GM23338 (cell line): Measurements from ENCODE around the gene LMLN. TPM values are rescaled to one million over a fixed set of nuclear protein-coding genes. Genes with fewer than 3 reads are reported as not detected.

Experiments
- ATAC-seq: fragments of 200-7000 bp; cut with Tn5 transposase; 3 replicates; pipeline ENCODE4 v1.9.1; 2020
- DNase-seq: peaks from one replicate; pipeline ENCODE4 v3.0.0-alpha.2; 2015; ENCODE audit warnings: low spot score
- H2AFZ ChIP-seq: fragments of 200-600 bp; sonication (generic); 2 replicates; pipeline ENCODE4 v1.8.0; 2016; ENCODE audit warnings: antibody characterized with exemption, mild to moderate bottlenecking, moderate library complexity
- H3F3A ChIP-seq: fragments of 200-600 bp; sonication (generic); replicated peaks from 2 replicates; pipeline ENCODE4 v1.8.0; 2017; ENCODE audit warnings: antibody characterized with exemption, mixed run types, low read depth
- H3K27ac ChIP-seq: fragments of 200-600 bp; sonication (generic); 2 replicates; pipeline ENCODE4 v1.6.1; 2016; ENCODE audit warnings: low read depth
- H3K27me3 ChIP-seq: fragments of 200-600 bp; sonication (generic); 2 replicates; pipeline ENCODE4 v1.8.0; 2016; ENCODE audit warnings: mild to moderate bottlenecking, mixed run types, moderate library complexity; ENCODE audit not compliant: insufficient read depth
- H3K36me3 ChIP-seq: fragments of 200-600 bp; sonication (generic); 2 replicates; pipeline ENCODE4 v1.8.0; 2016; ENCODE audit warnings: mild to moderate bottlenecking; ENCODE audit not compliant: insufficient read depth
- H3K4me1 ChIP-seq: fragments of 200-600 bp; sonication (generic); 2 replicates; pipeline ENCODE4 v1.8.0; 2016; ENCODE audit warnings: mild to moderate bottlenecking, moderate library complexity; ENCODE audit not compliant: insufficient read depth
- H3K4me2 ChIP-seq: fragments of 200-600 bp; sonication (generic); 2 replicates; pipeline ENCODE4 v1.7.1; 2017; ENCODE audit warnings: mixed run types
- H3K4me3 ChIP-seq: fragments of 200-600 bp; sonication (generic); 2 replicates; pipeline ENCODE4 v1.6.1; 2016; ENCODE audit warnings: mixed run types
- H3K79me2 ChIP-seq: fragments of 200-600 bp; sonication (generic); replicated peaks from 2 replicates; pipeline ENCODE4 v1.8.0; 2017; ENCODE audit warnings: mild to moderate bottlenecking; ENCODE audit not compliant: insufficient read depth
- H3K9me2 ChIP-seq: fragments of 200-600 bp; sonication (generic); 2 replicates; pipeline ENCODE4 v1.8.0; 2017; ENCODE audit not compliant: insufficient read depth
- H4K20me1 ChIP-seq: fragments of 200-600 bp; sonication (generic); replicated peaks from 2 replicates; pipeline ENCODE4 v1.8.0; 2017; ENCODE audit warnings: mild to moderate bottlenecking; ENCODE audit not compliant: insufficient read depth
- H3K27ac Mint-ChIP-seq: 2 replicates; pipeline ENCODE4 v1.8.0; 2020; ENCODE audit warnings: inconsistent platforms, mild to moderate bottlenecking, moderate library complexity, mixed read lengths
- H3K27me3 Mint-ChIP-seq: 3 replicates; pipeline ENCODE4 v1.8.0; 2022; ENCODE audit warnings: low read depth, mild to moderate bottlenecking, moderate library complexity, mixed read lengths, inconsistent platforms; ENCODE audit not compliant: insufficient read depth, poor library complexity
- H3K36me3 Mint-ChIP-seq: 3 replicates; pipeline ENCODE4 v1.8.0; 2021; ENCODE audit warnings: low read depth, mild to moderate bottlenecking, inconsistent platforms, moderate library complexity, mixed read lengths
- H3K4me1 Mint-ChIP-seq: 3 replicates; pipeline ENCODE4 v1.8.0; 2020; ENCODE audit warnings: mild to moderate bottlenecking, inconsistent platforms, mixed read lengths
- H3K4me3 Mint-ChIP-seq: 3 replicates; pipeline ENCODE4 v1.8.0; 2021; ENCODE audit warnings: moderate library complexity, mild to moderate bottlenecking, inconsistent platforms, mixed read lengths
- H3K9me3 Mint-ChIP-seq: 3 replicates; pipeline ENCODE4 v1.8.0; 2020; ENCODE audit warnings: moderate library complexity, mild to moderate bottlenecking, inconsistent platforms, mixed read lengths
- CREB1 ChIP-seq: fragments of 250-450 bp; sonication (Bioruptor Pico); IDR thresholded peaks from 2 replicates; pipeline ENCODE4 v1.5.0; 2020; ENCODE audit warnings: low read depth, mild to moderate bottlenecking, moderate library complexity
- EZH2 ChIP-seq: fragments of 200-600 bp; sonication (generic); IDR thresholded peaks from one replicate; pipeline ENCODE4 v1.8.0; 2017; ENCODE audit warnings: antibody characterized with exemption, mild to moderate bottlenecking, low read depth; ENCODE audit not compliant: unreplicated experiment
- EZH2phosphoT487 ChIP-seq: fragments of 200-600 bp; sonication (generic); IDR thresholded peaks from one replicate; pipeline ENCODE4 v1.8.1; 2018; ENCODE audit warnings: antibody characterized with exemption; ENCODE audit not compliant: unreplicated experiment
- JUNB ChIP-seq: IDR thresholded peaks from one replicate; pipeline ENCODE4 v1.6.1; 2016; ENCODE audit warnings: antibody characterized with exemption; ENCODE audit not compliant: unreplicated experiment
- NANOG ChIP-seq: IDR thresholded peaks from 2 replicates; pipeline ENCODE4 v1.6.1; 2016; ENCODE audit warnings: antibody characterized with exemption, borderline replicate concordance
- POLR2AphosphoS5 ChIP-seq: IDR thresholded peaks from 2 replicates; pipeline ENCODE4 v1.6.1; 2016; ENCODE audit warnings: antibody characterized with exemption, low read depth
- STAT1 ChIP-seq: IDR thresholded peaks from one replicate; pipeline ENCODE4 v1.6.1; 2016; ENCODE audit warnings: antibody characterized with exemption; ENCODE audit not compliant: unreplicated experiment
- ZNF114 ChIP-seq: fragments of 250-450 bp; sonication (Bioruptor Pico); IDR thresholded peaks from 2 replicates; pipeline ENCODE4 v1.5.0; 2020; ENCODE audit warnings: mild to moderate bottlenecking, moderate library complexity
- ZNF331 ChIP-seq: fragments of 250-450 bp; sonication (Bioruptor Pico); IDR thresholded peaks from 2 replicates; pipeline ENCODE4 v1.5.0; 2020; ENCODE audit warnings: low read depth, mild to moderate bottlenecking, moderate library complexity
- polyA plus RNA-seq: library from polyadenylated mRNA; unstranded; fragments of >200 nt; fragmentation: Nextera tagmentation; extraction: Ambion mirVana; gene quantifications from 2 replicates; pipeline ENCODE4 v1.2.1, GENCODE V29; 2016
- total RNA-seq: library from RNA; depleted of rRNA; stranded (reverse); fragments of >200 nt; shearing (Covaris generic); gene quantifications from 2 replicates; pipeline ENCODE4 v1.2.3, GENCODE V29; 2014
- TF ChIP-seq, protein P1 (sequence below): IDR thresholded peaks from 2 replicates; pipeline ENCODE4 v1.6.1; 2016; ENCODE audit warnings: antibody characterized with exemption
- TF ChIP-seq, protein P2 (sequence below), 2 experiments: fragments of 200-600 bp in 1 of 2; sonication (generic) in 1 of 2; conservative IDR thresholded peaks; 2 replicates each; pipeline versions ENCODE4 v1.5.1 to v1.6.1; 2016 to 2017; ENCODE audit warnings: antibody characterized with exemption in 2 of 2, low read depth in 2 of 2, mild to moderate bottlenecking in 2 of 2, moderate library complexity in 1 of 2
- TF ChIP-seq, protein P3 (sequence below): IDR thresholded peaks from one replicate; pipeline ENCODE4 v1.6.1; 2018; ENCODE audit warnings: antibody characterized with exemption; ENCODE audit not compliant: unreplicated experiment

LMLN gene
- total and polyA plus RNA-seq, 2 experiments from 2014 or later, result 2.3 to 4.3 TPM

DNA sequence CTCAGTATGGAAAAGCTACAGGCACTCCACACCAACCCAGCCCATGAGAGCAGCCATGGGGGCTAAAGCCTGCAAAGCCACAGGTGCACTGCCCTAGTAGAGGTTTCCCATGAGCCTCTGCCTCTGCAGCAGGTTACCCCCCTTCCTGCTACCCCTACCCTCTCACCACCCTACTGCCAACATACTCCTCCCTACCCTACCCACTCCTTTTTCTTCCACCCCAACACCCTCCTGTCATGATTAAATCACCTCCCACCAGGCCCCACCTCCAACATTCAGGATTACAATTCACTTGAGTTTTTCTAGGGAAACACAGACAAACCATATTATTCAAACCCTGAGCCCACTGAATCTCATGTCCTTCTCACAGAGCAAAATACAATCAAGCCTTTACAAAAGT is 88.4 kb downstream of the LMLN start (continued):
- TF ChIP-seq JUNB (no peak), CREB1 (no peak), NANOG (no peak), ZNF114 (no peak), STAT1 (no peak), EZH2 (no peak), ZNF331 (no peak)
- TF ChIP-seq, protein P1, sequence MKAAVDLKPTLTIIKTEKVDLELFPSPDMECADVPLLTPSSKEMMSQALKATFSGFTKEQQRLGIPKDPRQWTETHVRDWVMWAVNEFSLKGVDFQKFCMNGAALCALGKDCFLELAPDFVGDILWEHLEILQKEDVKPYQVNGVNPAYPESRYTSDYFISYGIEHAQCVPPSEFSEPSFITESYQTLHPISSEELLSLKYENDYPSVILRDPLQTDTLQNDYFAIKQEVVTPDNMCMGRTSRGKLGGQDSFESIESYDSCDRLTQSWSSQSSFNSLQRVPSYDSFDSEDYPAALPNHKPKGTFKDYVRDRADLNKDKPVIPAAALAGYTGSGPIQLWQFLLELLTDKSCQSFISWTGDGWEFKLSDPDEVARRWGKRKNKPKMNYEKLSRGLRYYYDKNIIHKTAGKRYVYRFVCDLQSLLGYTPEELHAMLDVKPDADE, result no peak
- TF ChIP-seq, protein P2, sequence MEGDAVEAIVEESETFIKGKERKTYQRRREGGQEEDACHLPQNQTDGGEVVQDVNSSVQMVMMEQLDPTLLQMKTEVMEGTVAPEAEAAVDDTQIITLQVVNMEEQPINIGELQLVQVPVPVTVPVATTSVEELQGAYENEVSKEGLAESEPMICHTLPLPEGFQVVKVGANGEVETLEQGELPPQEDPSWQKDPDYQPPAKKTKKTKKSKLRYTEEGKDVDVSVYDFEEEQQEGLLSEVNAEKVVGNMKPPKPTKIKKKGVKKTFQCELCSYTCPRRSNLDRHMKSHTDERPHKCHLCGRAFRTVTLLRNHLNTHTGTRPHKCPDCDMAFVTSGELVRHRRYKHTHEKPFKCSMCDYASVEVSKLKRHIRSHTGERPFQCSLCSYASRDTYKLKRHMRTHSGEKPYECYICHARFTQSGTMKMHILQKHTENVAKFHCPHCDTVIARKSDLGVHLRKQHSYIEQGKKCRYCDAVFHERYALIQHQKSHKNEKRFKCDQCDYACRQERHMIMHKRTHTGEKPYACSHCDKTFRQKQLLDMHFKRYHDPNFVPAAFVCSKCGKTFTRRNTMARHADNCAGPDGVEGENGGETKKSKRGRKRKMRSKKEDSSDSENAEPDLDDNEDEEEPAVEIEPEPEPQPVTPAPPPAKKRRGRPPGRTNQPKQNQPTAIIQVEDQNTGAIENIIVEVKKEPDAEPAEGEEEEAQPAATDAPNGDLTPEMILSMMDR (conservative IDR thresholded peaks at IDR 0.05; ENCODE audit: low read depth in 2 of 2), result no peak

DNA sequence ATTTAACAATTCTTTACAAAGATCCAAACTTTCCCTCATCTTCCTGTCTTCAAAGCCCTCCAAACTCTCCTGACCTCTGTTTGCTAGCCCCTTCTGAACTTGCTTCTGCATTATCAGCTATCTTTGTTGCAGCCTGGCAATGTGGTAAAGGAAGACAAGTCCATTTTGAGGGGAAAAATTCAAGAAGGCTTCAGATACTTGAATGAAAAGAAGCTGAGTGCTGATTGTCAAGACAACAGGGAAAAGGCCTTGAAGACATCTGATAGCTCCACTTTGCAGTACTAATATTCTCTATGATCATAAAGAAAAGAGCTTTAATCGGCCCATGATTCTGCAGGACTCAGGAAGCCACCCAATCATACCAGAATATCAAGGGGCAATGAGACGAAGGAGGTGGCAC is 91.8 kb downstream of the LMLN start:
- H2AFZ ChIP-seq, result no peak overlapping the region
- peaks cover 5% of the 10 kb centered on the region for H3K27me3 Mint-ChIP-seq
- no peak overlapping the region for H3K4me3 ChIP-seq
- H3K4me2 ChIP-seq, result no peak overlapping the region
- H3K4me1 ChIP-seq, result no peaks in the 10 kb centered on the region
- H3K36me3 ChIP-seq, result 0 out of 2 replicates have a peak, but pooled peaks cover 3% of the 10 kb centered on the region
- H3F3A ChIP-seq, result no peaks in the 10 kb centered on the region
- H4K20me1 ChIP-seq, result no peaks in the 10 kb centered on the region
- DNase-seq, result no peak
- H3K27me3 ChIP-seq, result no peaks in the 10 kb centered on the region
- no peaks in the 10 kb centered on the region for H3K9me2 ChIP-seq
- no peak overlapping the region for H3K4me3 Mint-ChIP-seq
- H3K4me1 Mint-ChIP-seq, result no peaks in the 10 kb centered on the region
- H3K9me3 Mint-ChIP-seq, result peaks cover 32% of the 10 kb centered on the region
- no peaks in the 10 kb centered on the region for H3K79me2 ChIP-seq
- H3K36me3 Mint-ChIP-seq, result peaks cover 14% of the 10 kb centered on the region
- ATAC-seq, result no peak
- H3K27ac ChIP-seq, result no peak overlapping the region
- no peak overlapping the region for H3K27ac Mint-ChIP-seq
- no peak for TF ChIP-seq POLR2AphosphoS5
- TF ChIP-seq, protein P3, sequence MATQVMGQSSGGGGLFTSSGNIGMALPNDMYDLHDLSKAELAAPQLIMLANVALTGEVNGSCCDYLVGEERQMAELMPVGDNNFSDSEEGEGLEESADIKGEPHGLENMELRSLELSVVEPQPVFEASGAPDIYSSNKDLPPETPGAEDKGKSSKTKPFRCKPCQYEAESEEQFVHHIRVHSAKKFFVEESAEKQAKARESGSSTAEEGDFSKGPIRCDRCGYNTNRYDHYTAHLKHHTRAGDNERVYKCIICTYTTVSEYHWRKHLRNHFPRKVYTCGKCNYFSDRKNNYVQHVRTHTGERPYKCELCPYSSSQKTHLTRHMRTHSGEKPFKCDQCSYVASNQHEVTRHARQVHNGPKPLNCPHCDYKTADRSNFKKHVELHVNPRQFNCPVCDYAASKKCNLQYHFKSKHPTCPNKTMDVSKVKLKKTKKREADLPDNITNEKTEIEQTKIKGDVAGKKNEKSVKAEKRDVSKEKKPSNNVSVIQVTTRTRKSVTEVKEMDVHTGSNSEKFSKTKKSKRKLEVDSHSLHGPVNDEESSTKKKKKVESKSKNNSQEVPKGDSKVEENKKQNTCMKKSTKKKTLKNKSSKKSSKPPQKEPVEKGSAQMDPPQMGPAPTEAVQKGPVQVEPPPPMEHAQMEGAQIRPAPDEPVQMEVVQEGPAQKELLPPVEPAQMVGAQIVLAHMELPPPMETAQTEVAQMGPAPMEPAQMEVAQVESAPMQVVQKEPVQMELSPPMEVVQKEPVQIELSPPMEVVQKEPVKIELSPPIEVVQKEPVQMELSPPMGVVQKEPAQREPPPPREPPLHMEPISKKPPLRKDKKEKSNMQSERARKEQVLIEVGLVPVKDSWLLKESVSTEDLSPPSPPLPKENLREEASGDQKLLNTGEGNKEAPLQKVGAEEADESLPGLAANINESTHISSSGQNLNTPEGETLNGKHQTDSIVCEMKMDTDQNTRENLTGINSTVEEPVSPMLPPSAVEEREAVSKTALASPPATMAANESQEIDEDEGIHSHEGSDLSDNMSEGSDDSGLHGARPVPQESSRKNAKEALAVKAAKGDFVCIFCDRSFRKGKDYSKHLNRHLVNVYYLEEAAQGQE, result no peak
- no peak for TF ChIP-seq NANOG
- TF ChIP-seq, protein P2 (conservative IDR thresholded peaks at IDR 0.05; ENCODE audit: low read depth in 2 of 2), result no peak
- no peak for TF ChIP-seq ZNF331
- TF ChIP-seq EZH2phosphoT487, result no peak
